Lower leg skin (tissue), 3 donors: Measurements from ENCODE around the gene PAK4.

Source experiments
- POLR2A ChIP-seq, 2 donors: fragments of 450-650 bp; IDR thresholded peaks; one replicate each; pipeline ENCODE4 v1.6.1; 2016 to 2017; ENCODE audit warnings: antibody characterized with exemption in 2 of 2, mild to moderate bottlenecking in 1 of 2, moderate library complexity in 1 of 2
- TF ChIP-seq, protein P1 (sequence below), 3 donors: fragments of 450-650 bp; IDR thresholded peaks; one replicate each; pipeline ENCODE4 v1.5.1; 2016; ENCODE audit warnings: antibody characterized with exemption in 3 of 3, mild to moderate bottlenecking in 3 of 3, moderate library complexity in 2 of 3

DNA sequence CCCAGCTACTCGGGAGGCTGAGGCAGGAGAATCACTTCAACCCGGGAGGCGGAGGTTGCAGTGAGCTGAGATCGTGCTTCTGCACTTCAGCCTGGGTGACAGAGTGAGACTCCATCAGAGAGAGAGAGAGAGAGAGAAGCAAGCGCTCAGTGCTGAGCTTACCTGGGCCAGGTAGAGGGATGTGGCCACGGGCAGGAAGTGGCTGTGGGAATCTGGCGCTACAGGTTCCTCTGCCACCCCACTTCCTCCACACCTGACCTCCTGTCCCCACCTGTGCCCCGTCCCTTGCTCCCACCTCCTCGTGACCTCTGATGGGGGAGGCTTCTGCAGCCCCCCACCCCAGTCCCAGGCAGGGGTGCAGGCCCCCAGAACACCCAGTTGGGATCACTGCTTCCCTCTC lies 70.2 kb downstream of the PAK4 start:
- TF ChIP-seq, protein P1, sequence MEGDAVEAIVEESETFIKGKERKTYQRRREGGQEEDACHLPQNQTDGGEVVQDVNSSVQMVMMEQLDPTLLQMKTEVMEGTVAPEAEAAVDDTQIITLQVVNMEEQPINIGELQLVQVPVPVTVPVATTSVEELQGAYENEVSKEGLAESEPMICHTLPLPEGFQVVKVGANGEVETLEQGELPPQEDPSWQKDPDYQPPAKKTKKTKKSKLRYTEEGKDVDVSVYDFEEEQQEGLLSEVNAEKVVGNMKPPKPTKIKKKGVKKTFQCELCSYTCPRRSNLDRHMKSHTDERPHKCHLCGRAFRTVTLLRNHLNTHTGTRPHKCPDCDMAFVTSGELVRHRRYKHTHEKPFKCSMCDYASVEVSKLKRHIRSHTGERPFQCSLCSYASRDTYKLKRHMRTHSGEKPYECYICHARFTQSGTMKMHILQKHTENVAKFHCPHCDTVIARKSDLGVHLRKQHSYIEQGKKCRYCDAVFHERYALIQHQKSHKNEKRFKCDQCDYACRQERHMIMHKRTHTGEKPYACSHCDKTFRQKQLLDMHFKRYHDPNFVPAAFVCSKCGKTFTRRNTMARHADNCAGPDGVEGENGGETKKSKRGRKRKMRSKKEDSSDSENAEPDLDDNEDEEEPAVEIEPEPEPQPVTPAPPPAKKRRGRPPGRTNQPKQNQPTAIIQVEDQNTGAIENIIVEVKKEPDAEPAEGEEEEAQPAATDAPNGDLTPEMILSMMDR (IDR thresholded peaks at IDR 0.05), result no peak
- TF ChIP-seq POLR2A (IDR thresholded peaks at IDR 0.05), result no peak
